CD4-positive, alpha-beta T cell (primary cell): ENCODE measurements around the gene SPACA4. TPM values are rescaled to one million over a fixed set of nuclear protein-coding genes. Genes with fewer than 3 reads are reported as not detected.

Source experiments
- ATAC-seq: fragments of 200-7000 bp; cut with Tn5 transposase; one replicate; pipeline ENCODE4 v1.10.0; 2022; ENCODE audit warnings: mild to moderate bottlenecking; ENCODE audit not compliant: poor library complexity
- CTCF ChIA-PET: fragments of 350-600 bp; sonication (Branson Sonifier 250); formaldehyde crosslinking; loops from one replicate; lab custom pipeline; 2021; ENCODE audit warnings: antibody characterized with exemption, inconsistent platforms; lab: Charles Lee
- POLR2A ChIA-PET: fragments of 350-600 bp; sonication (Branson Sonifier 250); formaldehyde crosslinking; loops from one replicate; lab custom pipeline; 2021; ENCODE audit warnings: antibody characterized with exemption, inconsistent platforms; lab: Charles Lee
- DNase-seq, 14 experiments: peaks; one replicate each; pipeline ENCODE4 v3.0.0-alpha.2; 2013 to 2020; ENCODE audit warnings: mixed read lengths in 2 of 14
- H3K27ac ChIP-seq, 2 donors: one replicate each; pipeline versions ENCODE4 v1.5.1 to v1.7.0; 2013; ENCODE audit warnings: low read length in 2 of 2, low read depth in 1 of 2, mild to moderate bottlenecking in 1 of 2
- H3K27me3 ChIP-seq, 2 experiments: 1 replicate in 1 of 2; 2 replicates in 1 of 2; pipeline versions ENCODE4 v1.6.1 to v1.7.0; 2013; ENCODE audit warnings: low read length in 2 of 2, control low read depth in 1 of 2, mild to moderate bottlenecking in 1 of 2, moderate library complexity in 1 of 2; ENCODE audit not compliant: insufficient read depth in 2 of 2, control insufficient read depth in 1 of 2
- H3K36me3 ChIP-seq: one replicate; pipeline ENCODE4 v1.6.1; 2013; ENCODE audit warnings: low read length, control low read depth; ENCODE audit not compliant: insufficient read depth
- H3K4me1 ChIP-seq: one replicate; pipeline ENCODE4 v1.6.1; 2013; ENCODE audit warnings: low read length, control low read depth; ENCODE audit not compliant: insufficient read depth
- H3K4me3 ChIP-seq: one replicate; pipeline ENCODE4 v1.5.1; 2013; ENCODE audit warnings: mild to moderate bottlenecking, low read length, moderate library complexity
- H3K9me3 ChIP-seq, 2 experiments: 1 replicate in 1 of 2; 2 replicates in 1 of 2; pipeline versions ENCODE4 v1.6.1 to v1.7.0; 2013; ENCODE audit warnings: low read length in 2 of 2, mild to moderate bottlenecking in 2 of 2, control low read depth in 1 of 2, moderate library complexity in 1 of 2; ENCODE audit not compliant: control insufficient read depth in 1 of 2, insufficient read depth in 1 of 2
- H3K27ac Mint-ChIP-seq: one replicate; pipeline ENCODE4 v1.8.0; 2020; ENCODE audit warnings: mixed read lengths
- H3K27me3 Mint-ChIP-seq: one replicate; pipeline ENCODE4 v1.8.0; 2021; ENCODE audit warnings: mixed read lengths
- H3K36me3 Mint-ChIP-seq: one replicate; pipeline ENCODE4 v1.8.0; 2021; ENCODE audit warnings: low read depth, mixed read lengths
- H3K4me1 Mint-ChIP-seq: one replicate; pipeline ENCODE4 v1.8.0; 2021; ENCODE audit warnings: low read depth, mixed read lengths
- H3K4me3 Mint-ChIP-seq: one replicate; pipeline ENCODE4 v1.8.0; 2020; ENCODE audit warnings: mild to moderate bottlenecking, mixed read lengths
- H3K9me3 Mint-ChIP-seq: one replicate; pipeline ENCODE4 v1.8.0; 2020; ENCODE audit warnings: mixed read lengths
- CTCF ChIP-seq: fragments of 200-600 bp; IDR thresholded peaks from one replicate; pipeline ENCODE4 v1.8.0; 2022; ENCODE audit warnings: antibody characterized with exemption, mild to moderate bottlenecking
- intact Hi-C, 2 experiments: fragments of 100-400 bp; cut with DNase I in 1 of 2; cut with micrococcal nuclease in 1 of 2; formaldehyde crosslinking; loops; one replicate each; pipeline versions ENCODE4 v1.15.1 to v1.9.0; 2023 to 2025; cut with DNase I, micrococcal nuclease
- total RNA-seq, 174 experiments: library from RNA in 2 of 174; stranded (reverse) in 2 of 174; gene quantifications; one replicate each; pipeline ENCODE4 v1.2.3 and lab custom pipeline; 2021 to 2026

The SPACA4 gene
- total RNA-seq, 2 experiments from 2014 or later = not detected

- Mint-ChIP-seq H3K27me3 (no peaks in the 10 kb centered on the region), H3K9me3 (no peaks in the 10 kb centered on the region), H3K4me3 (peak overlapping the region; percentile 94), H3K4me1 (peaks cover 50% of the 10 kb centered on the region), H3K27ac (peak overlapping the region; percentile 97), H3K36me3 (peaks cover 32% of the 10 kb centered on the region)
- ChIA-PET POLR2A (interaction anchor here (0.6 to 3.6 kb wide), 24 partner anchors 8 to 1923 kb away, joined by 3 to 39 read pairs (median 4); partner anchors contain the start of genes CA11, GYS1, RPL18 and RUVBL2), CTCF (interaction anchor here (1.2 to 1.7 kb wide), 3 partner anchors 8 to 262 kb away, joined by 4 to 8 read pairs (median 4); partner anchors contain the start of genes CA11, RPL18 and SPHK2)
- TF ChIP-seq CTCF = no peak
- DNase-seq = peak; percentile 99 to 100 (median 100)
- Histone ChIP-seq H3K27ac (peak overlapping the region; percentile 86 to 94), H3K27me3 (no peaks in the 10 kb centered on the region), H3K4me3 (peak overlapping the region; percentile 71), H3K9me3 (no peaks in the 10 kb centered on the region), H3K4me1 (peaks cover 57% of the 10 kb centered on the region), H3K36me3 (peaks cover 13% of the 10 kb centered on the region)
- intact Hi-C loops = loop anchor here (1.0 to 10.0 kb wide), 5 partner anchors 18 to 1237 kb away; partner anchors contain the start of genes AKT1S1 (in 1 of the 2), C19orf73 (in 1 of the 2), PPFIA3 (in 1 of the 2) and RPL18 (in 1 of the 2)
- ATAC-seq = peak; percentile 69
Observed at GRCh38 chr19:48637449-48637947, 31.0 kb downstream of the SPACA4 start.

- peak; percentile 41 for ATAC-seq
- no peaks in the 10 kb centered on the region for H3K9me3 ChIP-seq
Observed at GRCh38 chr19:48637948-48638830, 31.6 kb downstream of the SPACA4 start.

More at GRCh38 chr19:48637948-48638830, 31.6 kb downstream of the SPACA4 start:
- Mint-ChIP-seq H3K4me3 (peak overlapping the region; percentile 94), H3K36me3 (peaks cover 25% of the 10 kb centered on the region), H3K27ac (peak overlapping the region; percentile 97), H3K9me3 (no peaks in the 10 kb centered on the region), H3K27me3 (no peaks in the 10 kb centered on the region), H3K4me1 (peaks cover 49% of the 10 kb centered on the region)
- Histone ChIP-seq H3K4me3 (peak overlapping the region; percentile 71), H3K27ac (peak overlapping the region; percentile 86 to 94), H3K36me3 (peaks cover 6% of the 10 kb centered on the region), H3K4me1 (peaks cover 50% of the 10 kb centered on the region), H3K27me3 (no peaks in the 10 kb centered on the region)
- ChIA-PET CTCF (interaction anchor here (1.3 to 1.7 kb wide), 2 partner anchors 8 to 19 kb away, joined by 4 to 8 read pairs; partner anchors contain the start of genes CA11, RPL18 and SPHK2), POLR2A (interaction anchor here (0.6 to 3.6 kb wide), 21 partner anchors 8 to 355 kb away, joined by 3 to 39 read pairs (median 5); partner anchors contain the start of genes CA11, GYS1, RPL18 and RUVBL2)
- intact Hi-C loops = loop anchor here (1.0 to 10.0 kb wide), 7 partner anchors 8 to 1237 kb away; partner anchors contain the start of genes RPL18 (in 2 of the 2), SPHK2 (in 2 of the 2), AKT1S1 (in 1 of the 2) and C19orf73 (in 1 of the 2)
- TF ChIP-seq CTCF = peak; percentile 19
- peak; percentile 72 to 97 (median 80) for DNase-seq
